ENCODE measurements around the gene EEF1G. TPM values are rescaled to one million over a fixed set of nuclear protein-coding genes. Genes with fewer than 3 reads are reported as not detected.
A peak's percentile ranks its signal among the peaks of the same experiment; 100 is the strongest.
"Not testable (repeated sequence)": the region's sequence is repeated elsewhere in the genome, so short reads cannot be mapped to it uniquely, and the experiment has no call there.

Gene EEF1G
- 1,747 to 1,829 TPM (median 1,814 TPM) in 3 replicates for total RNA-seq

- H3K4me1 Mint-ChIP-seq, result peaks cover 55% of the 10 kb centered on the region
- no peaks in the 10 kb centered on the region for H3K9me3 Mint-ChIP-seq
- H3K27me3 Mint-ChIP-seq (ENCODE audit: low read depth), result no peaks in the 10 kb centered on the region
- peaks cover 30% of the 10 kb centered on the region for H3K36me3 Mint-ChIP-seq
- TF ChIP-seq CTCF (IDR thresholded peaks at IDR 0.05; ENCODE audit: unreplicated experiment), result no peak
- H3K4me3 Mint-ChIP-seq, result peak within 1 kb of the TSS; percentile 97
- peak within 1 kb of the TSS; percentile 99 for H3K27ac Mint-ChIP-seq
- DNase-seq (ENCODE audit: low spot score in 2 of 2, unreplicated experiment in 2 of 2), result peak; percentile 96 to 97
These were observed at the start of gene EEF1G for GRCh38 chr11:62573592-62574362. Gene EEF1G, minus strand, starts transcription at chr11:62573891. Its CDS starts 49 bp downstream, at chr11:62573842.

- TF ChIP-seq CTCF (IDR thresholded peaks at IDR 0.05; ENCODE audit: unreplicated experiment), result no peak
- peaks cover 19% of the 10 kb centered on the region for H3K36me3 Mint-ChIP-seq
- no peaks in the 10 kb centered on the region for H3K27me3 Mint-ChIP-seq (ENCODE audit: low read depth)
- DNase-seq (ENCODE audit: low spot score in 2 of 2, unreplicated experiment in 2 of 2), result no peak
- peaks cover 23% of the 10 kb centered on the region for H3K4me1 Mint-ChIP-seq
- H3K27ac Mint-ChIP-seq, result peak overlapping the region; percentile 97
- peak overlapping the region; percentile 92 for H3K4me3 Mint-ChIP-seq
- H3K9me3 Mint-ChIP-seq, result no peaks in the 10 kb centered on the region
These were observed 48.9 kb upstream of the EEF1G start for GRCh38 chr11:62622476-62623089.

- peak within 1 kb of the TSS; percentile 92 for H3K4me3 Mint-ChIP-seq
- H3K4me1 Mint-ChIP-seq, result peaks cover 23% of the 10 kb centered on the region
- no peaks in the 10 kb centered on the region for H3K9me3 Mint-ChIP-seq
- no peak for TF ChIP-seq CTCF (IDR thresholded peaks at IDR 0.05; ENCODE audit: unreplicated experiment)
- peaks cover 14% of the 10 kb centered on the region for H3K36me3 Mint-ChIP-seq
- peak within 1 kb of the TSS; percentile 97 for H3K27ac Mint-ChIP-seq
- DNase-seq (ENCODE audit: low spot score in 2 of 2, unreplicated experiment in 2 of 2), result peak; percentile 92 to 96
- no peaks in the 10 kb centered on the region for H3K27me3 Mint-ChIP-seq (ENCODE audit: low read depth)
These were observed 48.1 kb upstream of the EEF1G start, which contains the start of gene B3GAT3 for GRCh38 chr11:62621567-62622470. Gene B3GAT3, minus strand, starts transcription at chr11:62621986. Its CDS starts 39 bp downstream, at chr11:62621947.

GRCh38 chr11:62621027-62621566, 47.4 kb upstream of the EEF1G start:
- peak overlapping the region; percentile 94 for H3K27ac Mint-ChIP-seq
- H3K4me1 Mint-ChIP-seq, result peaks cover 23% of the 10 kb centered on the region
- peak overlapping the region; percentile 92 for H3K4me3 Mint-ChIP-seq
- peaks cover 12% of the 10 kb centered on the region for H3K36me3 Mint-ChIP-seq
- no peaks in the 10 kb centered on the region for H3K27me3 Mint-ChIP-seq (ENCODE audit: low read depth)
- no peak for DNase-seq (ENCODE audit: low spot score in 2 of 2, unreplicated experiment in 2 of 2)
- H3K9me3 Mint-ChIP-seq, result no peaks in the 10 kb centered on the region
- TF ChIP-seq CTCF (IDR thresholded peaks at IDR 0.05; ENCODE audit: unreplicated experiment), result no peak

- H3K9me3 Mint-ChIP-seq; H3K27ac Mint-ChIP-seq; H3K4me3 Mint-ChIP-seq; H3K36me3 Mint-ChIP-seq; H3K27me3 Mint-ChIP-seq (ENCODE audit: low read depth); DNase-seq (ENCODE audit: low spot score in 2 of 2, unreplicated experiment in 2 of 2): not testable (repeated sequence)
- H3K4me1 Mint-ChIP-seq, result peaks cover 20% of the 10 kb centered on the region
These were observed 43.3 kb upstream of the EEF1G start for GRCh38 chr11:62616957-62617356.

All from mesothelial cell of epicardium (in vitro differentiated cells).